Spinal cord (tissue), 10 donors: Measurements from ENCODE around the gene GALNT2. TPM values are rescaled to one million over a fixed set of nuclear protein-coding genes. Genes with fewer than 3 reads are reported as not detected.

ENCODE experiments used
- DNase-seq, 6 donors: peaks; one replicate each; pipeline versions ENCODE4 v3.0.0 to v3.0.0-alpha.2; 2013 to 2015; ENCODE audit warnings: low spot score in 6 of 6, low read depth in 4 of 6
- H3K27ac ChIP-seq: one replicate; pipeline ENCODE4 v1.5.1; 2013; ENCODE audit warnings: low read depth, low read length, control low read depth
- H3K27me3 ChIP-seq: one replicate; pipeline ENCODE4 v1.6.1; 2013; ENCODE audit warnings: low read length; ENCODE audit not compliant: control insufficient read depth, insufficient read depth
- H3K36me3 ChIP-seq: one replicate; pipeline ENCODE4 v1.6.1; 2013; ENCODE audit warnings: low read length; ENCODE audit not compliant: control insufficient read depth, insufficient read depth
- H3K4me1 ChIP-seq: one replicate; pipeline ENCODE4 v1.6.1; 2013; ENCODE audit warnings: low read length; ENCODE audit not compliant: control insufficient read depth, insufficient read depth
- H3K4me3 ChIP-seq: one replicate; pipeline ENCODE4 v1.5.1; 2013; ENCODE audit warnings: low read depth, low read length, control low read depth
- H3K9me3 ChIP-seq: one replicate; pipeline ENCODE4 v1.6.1; 2013; ENCODE audit warnings: low read length; ENCODE audit not compliant: control insufficient read depth, insufficient read depth
- WGBS: methylation state at CpG from one replicate; pipeline ENCODE4 v1.1.5; 2013; ENCODE audit warnings: missing lambda C conversion rate; ENCODE audit not compliant: insufficient coverage; 5-methylcytosine and 5-hydroxymethylcytosine counted together
- polyA plus RNA-seq, 2 donors: library from polyadenylated mRNA; unstranded; fragments of 120-200 nt; gene quantifications; one replicate each; pipeline ENCODE4 v1.2.1, GENCODE V29; 2013; ENCODE audit not compliant: insufficient read length in 2 of 2
- total RNA-seq, 2 donors: library from RNA; depleted of rRNA in 1 of 2; stranded (reverse); fragments of 120-200 nt in 1 of 2; fragments of >200 nt in 1 of 2; gene quantifications; one replicate each; pipeline versions ENCODE4 v1.2.3 to v1.2.4, GENCODE V29; 2013 to 2014
- donor health status: healthy.

Gene GALNT2
- total and polyA plus RNA-seq, 4 donors, result 34.2 to 59.4 (median 47.7) TPM

GRCh38 chr1:230226814-230227213, 159.8 kb downstream of the GALNT2 start:
- DNase-seq, result no peak
- Histone ChIP-seq H3K4me1 (peaks cover 16% of the 10 kb centered on the region), H3K4me3 (no peak overlapping the region)

DNA sequence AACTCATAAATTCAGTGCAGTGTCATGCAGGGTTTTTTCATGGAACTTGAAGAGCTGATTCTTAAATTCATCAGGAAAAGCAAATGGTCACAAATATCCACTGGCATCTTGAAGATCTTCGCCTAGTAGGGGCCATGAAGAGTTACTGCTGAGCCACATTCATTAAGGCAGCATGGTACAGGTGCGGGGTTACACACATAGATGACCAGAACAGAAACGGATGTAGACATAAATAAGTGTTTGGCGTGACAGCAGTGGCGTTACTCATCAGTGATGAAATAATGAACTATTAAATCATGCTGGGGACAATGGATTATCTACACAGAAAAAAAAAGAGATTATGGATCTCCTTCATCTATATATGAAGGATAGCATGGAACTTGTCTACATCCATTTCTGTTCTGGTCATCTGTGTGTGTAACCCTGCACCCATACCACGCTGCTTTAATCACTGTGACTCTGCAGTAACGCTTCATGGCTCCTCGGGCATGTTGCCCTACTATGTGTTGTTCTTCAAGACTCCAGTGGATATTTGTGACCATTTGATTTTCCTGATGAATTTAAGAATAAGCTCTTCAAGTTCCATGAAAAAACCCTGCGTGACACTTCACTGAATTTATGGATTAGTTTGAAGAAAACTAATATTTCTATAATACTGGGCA, 161.3 kb downstream of the GALNT2 start:
- no peaks in the 10 kb centered on the region for H3K27me3 ChIP-seq
- H3K4me1 ChIP-seq, result peaks cover 16% of the 10 kb centered on the region
- WGBS, result 80% methylated on average over 5 of the region's 9 CpGs
- no peak overlapping the region for H3K27ac ChIP-seq
- H3K36me3 ChIP-seq, result no peaks in the 10 kb centered on the region
- DNase-seq, result no peak
- H3K9me3 ChIP-seq, result no peaks in the 10 kb centered on the region
- H3K4me3 ChIP-seq, result no peak overlapping the region

More at GRCh38 chr1:230226814-230227213, 159.8 kb downstream of the GALNT2 start:
- Histone ChIP-seq H3K27me3 (no peaks in the 10 kb centered on the region), H3K9me3 (no peaks in the 10 kb centered on the region), H3K27ac (no peak overlapping the region), H3K36me3 (no peaks in the 10 kb centered on the region)

DNA sequence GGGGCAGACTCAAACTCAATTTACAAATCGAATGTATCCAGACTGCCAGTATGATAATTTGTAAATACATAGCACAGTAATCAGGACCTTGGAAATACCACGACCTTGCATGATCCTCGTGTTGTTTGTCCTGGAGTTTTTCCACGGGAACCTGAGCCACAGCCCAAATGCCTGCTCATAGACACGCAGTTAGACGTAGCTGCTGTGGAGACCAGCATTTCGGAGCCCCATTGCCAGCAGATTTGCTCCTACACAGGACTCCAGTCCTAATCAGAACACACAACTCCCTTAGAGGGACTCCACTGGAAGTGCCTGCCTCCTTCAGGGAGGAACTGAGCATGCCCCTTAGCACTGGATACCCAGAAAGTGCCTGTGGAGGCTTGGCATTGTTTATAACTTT, 163.2 kb downstream of the GALNT2 start:
- Histone ChIP-seq H3K27me3 (no peaks in the 10 kb centered on the region), H3K4me1 (peaks cover 14% of the 10 kb centered on the region), H3K27ac (no peak overlapping the region), H3K9me3 (no peaks in the 10 kb centered on the region), H3K36me3 (no peaks in the 10 kb centered on the region), H3K4me3 (no peak overlapping the region)
- 80% methylated on average over 6 of the region's 7 CpGs for WGBS
- DNase-seq, result no peak

DNA sequence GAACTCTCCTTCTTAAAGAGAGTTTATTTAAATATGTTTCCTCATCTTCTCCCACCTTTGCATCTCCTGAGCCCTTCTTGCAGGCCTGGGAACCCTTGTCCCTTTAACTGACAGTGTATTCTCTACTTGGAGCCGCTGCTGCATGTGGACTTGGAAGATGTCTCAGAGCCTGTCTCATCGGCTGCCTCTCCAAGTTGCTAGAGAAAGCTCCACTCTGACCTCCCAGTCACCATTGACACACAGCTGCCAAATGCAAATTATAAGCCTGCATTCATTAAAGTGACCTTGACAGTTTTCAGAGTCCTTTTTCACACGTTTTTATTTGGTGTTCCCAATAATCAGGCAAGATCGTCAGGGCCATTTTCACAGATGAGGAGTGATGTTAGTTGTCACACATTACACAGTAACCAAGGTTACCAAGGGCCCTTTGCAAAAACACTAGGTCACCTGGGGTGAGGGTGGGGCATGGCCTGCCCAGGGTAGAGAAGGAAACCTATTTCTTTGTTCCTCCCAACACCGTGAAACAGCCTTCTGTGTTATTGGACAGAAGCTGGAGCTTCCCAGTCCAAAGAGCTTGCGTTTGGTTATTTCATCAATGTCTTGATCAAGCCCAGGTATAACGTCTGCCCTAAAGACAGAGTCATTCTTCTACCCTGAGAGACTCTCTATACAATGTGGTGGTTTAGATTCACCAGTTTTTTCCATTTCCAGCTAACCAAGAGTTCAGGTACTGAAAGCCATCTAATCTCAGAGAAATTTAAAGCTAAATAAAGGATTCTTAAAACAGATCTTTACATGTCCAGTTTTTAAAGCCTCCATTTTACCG, 164.1 kb downstream of the GALNT2 start:
- 51% methylated on average over 6 of the region's 8 CpGs for WGBS
- Histone ChIP-seq H3K9me3 (no peaks in the 10 kb centered on the region), H3K4me3 (no peak overlapping the region), H3K27me3 (no peaks in the 10 kb centered on the region), H3K36me3 (no peaks in the 10 kb centered on the region), H3K27ac (no peak overlapping the region), H3K4me1 (peaks cover 13% of the 10 kb centered on the region)
- no peak for DNase-seq

DNA sequence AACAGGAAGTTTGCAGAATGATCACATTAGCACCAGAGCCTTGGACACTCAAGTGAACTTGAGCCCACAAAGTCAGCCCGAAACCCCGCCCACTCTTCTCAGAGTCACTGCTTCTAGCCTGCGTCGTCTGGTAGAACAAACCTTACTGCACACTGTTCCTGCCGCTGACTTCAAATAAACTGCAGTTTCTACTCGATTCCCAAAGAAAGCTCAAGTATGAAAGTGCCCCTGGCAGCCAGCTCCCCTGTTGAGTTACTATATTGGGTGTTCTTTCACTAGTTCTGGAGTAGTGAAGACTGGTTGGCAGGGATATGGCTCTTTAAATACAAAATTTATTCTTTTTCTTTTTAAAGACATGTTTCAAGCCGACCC, 164.7 kb downstream of the GALNT2 start:
- no peaks in the 10 kb centered on the region for H3K27me3 ChIP-seq
- H3K27ac ChIP-seq, result peak overlapping the region; percentile 44
- WGBS, result 57% methylated on average over 5 of the region's 7 CpGs
- H3K9me3 ChIP-seq, result no peaks in the 10 kb centered on the region
- peak in 2 of 6 donors; percentile 54 to 82 for DNase-seq
- H3K36me3 ChIP-seq, result no peaks in the 10 kb centered on the region
- H3K4me1 ChIP-seq, result peaks cover 10% of the 10 kb centered on the region
- no peak overlapping the region for H3K4me3 ChIP-seq

GRCh38 chr1:230232371-230232771, 165.3 kb downstream of the GALNT2 start:
- no peak overlapping the region for H3K27ac ChIP-seq
- peak in 2 of 6 donors; percentile 65 to 73 for DNase-seq
- no peak overlapping the region for H3K4me3 ChIP-seq
- WGBS, result 26% methylated on average over 3 of the region's 10 CpGs
- H3K36me3 ChIP-seq, result no peaks in the 10 kb centered on the region
- no peaks in the 10 kb centered on the region for H3K27me3 ChIP-seq
- H3K4me1 ChIP-seq, result peaks cover 10% of the 10 kb centered on the region
- no peaks in the 10 kb centered on the region for H3K9me3 ChIP-seq

DNA sequence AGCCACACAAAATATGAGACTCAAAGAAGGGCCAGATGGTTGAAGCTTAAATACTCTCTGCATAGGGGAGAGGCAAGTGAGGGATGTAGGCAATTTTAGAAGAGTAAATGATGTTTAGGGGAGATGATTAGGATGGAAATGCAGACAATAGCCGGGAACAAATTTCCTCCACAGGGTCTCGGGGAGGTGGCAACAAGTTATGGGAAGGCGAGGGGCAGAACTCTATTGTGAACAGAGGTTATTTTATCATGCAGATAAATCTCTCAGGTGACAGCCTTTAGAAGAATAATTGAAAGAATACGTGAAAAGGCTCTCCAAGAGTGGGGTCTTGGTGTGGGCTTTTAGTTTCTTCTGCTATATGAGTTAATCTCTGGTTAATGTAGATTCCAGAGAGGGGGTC, 166.7 kb downstream of the GALNT2 start:
- Histone ChIP-seq H3K4me1 (peaks cover 10% of the 10 kb centered on the region), H3K36me3 (no peaks in the 10 kb centered on the region), H3K27me3 (no peaks in the 10 kb centered on the region), H3K9me3 (no peaks in the 10 kb centered on the region), H3K27ac (no peak overlapping the region), H3K4me3 (no peak overlapping the region)
- no peak for DNase-seq
- 88% methylated on average over 4 of the region's 4 CpGs for WGBS

DNA sequence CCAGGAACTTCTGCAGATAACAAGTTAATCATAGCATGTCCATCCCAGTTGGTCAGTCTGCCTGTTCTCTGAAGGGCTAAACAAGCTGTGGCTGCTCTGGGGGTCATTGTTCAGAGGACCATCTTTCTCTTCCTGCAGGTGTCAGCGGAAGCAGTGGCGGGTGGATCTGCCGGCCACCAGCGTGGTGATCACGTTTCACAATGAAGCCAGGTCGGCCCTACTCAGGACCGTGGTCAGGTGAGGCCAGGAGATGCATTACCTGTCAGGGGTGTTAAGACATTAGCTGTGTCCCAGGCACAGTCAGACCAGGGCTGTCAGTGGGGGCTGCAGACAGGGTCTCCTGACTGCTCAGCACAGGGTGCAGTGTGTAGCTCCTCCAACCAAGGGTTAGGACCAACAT, 168.8 kb downstream of the GALNT2 start:
- H3K27ac ChIP-seq, result no peak overlapping the region
- 93% methylated on average over 5 of the region's 7 CpGs for WGBS

GRCh38 chr1:230236301-230237008, 169.4 kb downstream of the GALNT2 start:
- Histone ChIP-seq H3K36me3 (no peaks in the 10 kb centered on the region), H3K4me1 (no peaks in the 10 kb centered on the region), H3K27ac (no peak overlapping the region), H3K4me3 (no peak overlapping the region), H3K27me3 (no peaks in the 10 kb centered on the region), H3K9me3 (peaks cover 2% of the 10 kb centered on the region)
- WGBS, result 74% methylated on average over 5 of the region's 11 CpGs
- DNase-seq, result peak in 1 of 6 donors; percentile 32

More for the DNA sequence above, 168.8 kb downstream of the GALNT2 start:
- peaks cover 5% of the 10 kb centered on the region for H3K4me1 ChIP-seq
- no peaks in the 10 kb centered on the region for H3K36me3 ChIP-seq
- no peak overlapping the region for H3K4me3 ChIP-seq
- H3K27me3 ChIP-seq, result no peaks in the 10 kb centered on the region
- peaks cover under 1% of the 10 kb centered on the region for H3K9me3 ChIP-seq
- DNase-seq, result no peak
